Stomach (tissue), 9 donors: ENCODE measurements around the gene SVIL. TPM values are rescaled to one million over a fixed set of nuclear protein-coding genes. Genes with fewer than 3 reads are reported as not detected.
"Not testable (repeated sequence)": the region's sequence is repeated elsewhere in the genome, so short reads cannot be mapped to it uniquely, and the experiment has no call there.

ENCODE experiments used
- DNase-seq, 2 donors: peaks; one replicate each; pipeline versions ENCODE4 v3.0.0 to v3.0.0-alpha.2; 2013 to 2019
- H3K27ac ChIP-seq, 5 donors: fragments of 200-600 bp in 4 of 5; sonication (generic) in 4 of 5; one replicate each; pipeline ENCODE4 v1.5.1; 2013 to 2019; ENCODE audit warnings: mild to moderate bottlenecking in 1 of 5, moderate library complexity in 1 of 5
- H3K27me3 ChIP-seq, 3 donors: fragments of 200-600 bp; sonication (generic); one replicate each; pipeline ENCODE4 v1.5.1; 2017 to 2019; ENCODE audit warnings: mixed run types in 1 of 3
- H3K36me3 ChIP-seq, 4 donors: fragments of 200-600 bp; sonication (generic); 1 replicate in 3 of 4; 2 replicates in 1 of 4; pipeline ENCODE4 v1.5.1; 2016 to 2019
- H3K4me1 ChIP-seq, 4 donors: fragments of 200-600 bp; sonication (generic); one replicate each; pipeline ENCODE4 v1.5.1; 2016 to 2019
- H3K4me3 ChIP-seq, 4 donors: fragments of 200-600 bp; sonication (generic) in 3 of 4; one replicate each; pipeline ENCODE4 v1.5.1; 2016 to 2019; ENCODE audit warnings: mild to moderate bottlenecking in 1 of 4
- H3K9me3 ChIP-seq, 4 donors: fragments of 200-600 bp; sonication (generic); one replicate each; pipeline ENCODE4 v1.5.1; 2016 to 2019
- EP300 ChIP-seq: sonication (generic); formaldehyde crosslinking; IDR thresholded peaks from one replicate; pipeline ENCODE4 v1.6.1; 2017; ENCODE audit warnings: antibody characterized with exemption
- POLR2A ChIP-seq, 4 donors: fragments of 450-650 bp; IDR thresholded peaks; one replicate each; pipeline ENCODE4 v1.6.1; 2016; ENCODE audit warnings: antibody characterized with exemption in 4 of 4, control low read depth in 2 of 4, mild to moderate bottlenecking in 1 of 4, moderate library complexity in 1 of 4
- POLR2AphosphoS5 ChIP-seq, 3 donors: sonication (generic); formaldehyde crosslinking; IDR thresholded peaks; one replicate each; pipeline ENCODE4 v1.6.1; 2016; ENCODE audit warnings: antibody characterized with exemption in 3 of 3
- WGBS, 5 donors: extraction: QIAGEN DNeasy Blood & Tissue Kit in 3 of 5; methylation state at CpG; one replicate each; pipeline versions ENCODE4 v1.1.5 to v1.1.7; 2013 to 2018; 5-methylcytosine and 5-hydroxymethylcytosine counted together
- intact Hi-C: fragments of 100-400 bp; cut with DNase I; formaldehyde crosslinking; loops from one replicate; pipeline ENCODE4 v1.15.1; 2023; ENCODE audit warnings: low total_unique reads
- polyA plus RNA-seq, 3 donors: library from polyadenylated mRNA; stranded (reverse); fragments of 200-250 nt; gene quantifications; one replicate each; pipeline ENCODE4 v1.2.3, GENCODE V29; 2013
- total RNA-seq, 5 donors: library from RNA; depleted of rRNA; stranded (reverse); fragments of >200 nt; gene quantifications; one replicate each; pipeline versions ENCODE4 v1.1.0 to v1.2.3, GENCODE V29; 2014 to 2016
- TF ChIP-seq, protein P1 (sequence below), 7 experiments: fragments of 450-650 bp in 4 of 7; fragments of 200-600 bp in 3 of 7; sonication (generic) in 3 of 7; IDR thresholded peaks; one replicate each; pipeline ENCODE4 v1.5.1; 2016 to 2019; ENCODE audit warnings: antibody characterized with exemption in 7 of 7, control low read depth in 2 of 7, mild to moderate bottlenecking in 1 of 7
- donor health status: healthy with polysubstance abuse.
- donor health status: Bipolar disorder and iron deficiency.
- donor health status: healthy.

SVIL gene
- total and polyA plus RNA-seq, 8 donors = 6.8 to 400 (median 112) TPM

DNA sequence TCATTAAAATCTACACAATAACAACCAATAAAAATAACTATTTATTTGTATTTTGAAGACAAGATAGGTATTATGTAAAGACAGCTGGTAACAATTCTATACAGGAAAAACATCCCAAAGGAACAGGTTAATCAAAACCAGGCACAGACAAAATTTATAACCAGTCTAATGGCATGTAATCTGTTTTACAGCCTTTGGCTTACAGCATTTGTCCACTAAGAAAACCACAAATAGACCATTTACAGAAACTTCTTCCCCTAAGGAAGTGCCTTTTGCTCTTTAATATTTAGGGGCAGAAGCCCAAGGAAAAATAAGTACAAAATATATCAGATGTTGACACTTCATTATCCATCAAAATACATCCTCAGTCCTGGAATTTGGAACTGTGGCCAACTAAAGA is 65.0 kb downstream of the SVIL start:
- H3K4me1 ChIP-seq = peaks cover 0 to 20% (median 8%) of the 10 kb centered on the region in 4 donors
- peaks cover 0 to 18% (median 6%) of the 10 kb centered on the region in 4 donors for H3K36me3 ChIP-seq
- no peak overlapping the region for H3K4me3 ChIP-seq
- no peak overlapping the region for H3K27ac ChIP-seq
- no peak for DNase-seq
- H3K27me3 ChIP-seq = no peaks in the 10 kb centered on the region
- TF ChIP-seq, protein P1, sequence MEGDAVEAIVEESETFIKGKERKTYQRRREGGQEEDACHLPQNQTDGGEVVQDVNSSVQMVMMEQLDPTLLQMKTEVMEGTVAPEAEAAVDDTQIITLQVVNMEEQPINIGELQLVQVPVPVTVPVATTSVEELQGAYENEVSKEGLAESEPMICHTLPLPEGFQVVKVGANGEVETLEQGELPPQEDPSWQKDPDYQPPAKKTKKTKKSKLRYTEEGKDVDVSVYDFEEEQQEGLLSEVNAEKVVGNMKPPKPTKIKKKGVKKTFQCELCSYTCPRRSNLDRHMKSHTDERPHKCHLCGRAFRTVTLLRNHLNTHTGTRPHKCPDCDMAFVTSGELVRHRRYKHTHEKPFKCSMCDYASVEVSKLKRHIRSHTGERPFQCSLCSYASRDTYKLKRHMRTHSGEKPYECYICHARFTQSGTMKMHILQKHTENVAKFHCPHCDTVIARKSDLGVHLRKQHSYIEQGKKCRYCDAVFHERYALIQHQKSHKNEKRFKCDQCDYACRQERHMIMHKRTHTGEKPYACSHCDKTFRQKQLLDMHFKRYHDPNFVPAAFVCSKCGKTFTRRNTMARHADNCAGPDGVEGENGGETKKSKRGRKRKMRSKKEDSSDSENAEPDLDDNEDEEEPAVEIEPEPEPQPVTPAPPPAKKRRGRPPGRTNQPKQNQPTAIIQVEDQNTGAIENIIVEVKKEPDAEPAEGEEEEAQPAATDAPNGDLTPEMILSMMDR (IDR thresholded peaks at IDR 0.05) = no peak
- no peak for TF ChIP-seq POLR2AphosphoS5 (IDR thresholded peaks at IDR 0.05)
- no peak for TF ChIP-seq EP300
- no peak for TF ChIP-seq POLR2A (IDR thresholded peaks at IDR 0.05)
- intact Hi-C loops = no loop called here
- H3K9me3 ChIP-seq = no peaks in the 10 kb centered on the region

DNA sequence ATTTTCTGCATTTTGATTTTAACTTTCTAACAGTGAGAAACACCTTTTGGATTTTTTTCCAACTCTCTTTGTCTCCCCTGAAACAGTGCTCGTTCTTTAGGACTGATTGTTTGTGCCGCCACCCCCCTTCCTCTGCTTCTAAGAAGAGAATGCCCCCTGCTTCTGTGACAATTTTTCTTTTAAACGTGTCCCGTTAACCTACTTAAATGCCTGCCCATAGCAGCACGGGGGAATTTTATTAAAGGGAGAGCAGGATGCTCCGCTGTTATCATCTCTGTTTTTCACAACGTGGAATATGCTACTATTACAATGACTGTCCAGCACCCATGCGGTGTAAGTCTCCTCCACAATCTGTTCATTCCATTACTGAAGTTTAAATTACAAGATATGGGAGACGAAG is 67.8 kb downstream of the SVIL start:
- no peaks in the 10 kb centered on the region for H3K9me3 ChIP-seq
- H3K4me1 ChIP-seq = peaks cover 0 to 20% (median 8%) of the 10 kb centered on the region in 4 donors
- no peaks in the 10 kb centered on the region for H3K27me3 ChIP-seq
- H3K4me3 ChIP-seq = no peak overlapping the region
- TF ChIP-seq EP300 (no peak), POLR2A (IDR thresholded peaks at IDR 0.05) (no peak), POLR2AphosphoS5 (IDR thresholded peaks at IDR 0.05) (no peak)
- TF ChIP-seq, protein P1 (IDR thresholded peaks at IDR 0.05) = no peak
- 83 to 93% (median 88%) methylated on average over 9 of the region's 9 CpGs for WGBS, 5 donors
- H3K36me3 ChIP-seq = peaks cover 0 to 30% (median 18%) of the 10 kb centered on the region in 4 donors
- H3K27ac ChIP-seq = no peak overlapping the region
- no peak for DNase-seq
- intact Hi-C loops = no loop called here

- intact Hi-C loops, H3K4me3 ChIP-seq, H3K27ac ChIP-seq, H3K27me3 ChIP-seq, H3K9me3 ChIP-seq, DNase-seq: not testable (repeated sequence)
- Histone ChIP-seq H3K4me1 (peaks cover 0 to 18% (median 8%) of the 10 kb centered on the region in 4 donors), H3K36me3 (peaks cover 0 to 38% (median 25%) of the 10 kb centered on the region in 4 donors)
- WGBS, 5 donors = 74 to 87% (median 84%) methylated on average over 7 of the region's 7 CpGs
Measured at GRCh38 chr10:29566209-29566608, 68.6 kb downstream of the SVIL start.

DNA sequence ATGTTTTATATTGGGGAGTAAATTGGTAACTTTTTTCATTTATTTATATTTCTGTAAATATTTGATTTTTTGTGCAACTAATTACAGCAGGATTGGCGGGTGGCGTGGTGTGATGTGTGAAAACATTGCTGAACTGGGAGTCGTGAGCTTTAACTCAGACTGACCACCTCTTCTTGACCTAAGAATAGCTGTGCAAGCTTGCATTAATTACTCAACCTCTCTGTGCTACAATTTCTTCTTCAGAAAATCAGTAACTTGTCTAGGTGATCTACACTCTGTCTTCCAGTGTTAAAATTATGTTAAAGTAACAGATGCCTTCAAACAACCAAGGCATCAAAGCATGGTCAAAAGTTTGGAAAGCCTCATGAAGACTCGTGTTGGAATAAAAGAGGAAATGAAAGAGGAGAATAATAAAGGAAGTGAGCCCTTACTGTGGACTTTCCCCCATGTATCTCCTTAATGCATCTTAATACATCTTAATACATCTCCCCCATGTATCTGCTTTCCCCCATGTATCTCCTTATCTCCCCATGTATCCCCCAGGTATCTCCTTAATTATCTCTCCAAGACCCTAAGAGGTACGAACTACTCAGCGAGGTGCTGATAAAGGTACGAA is 71.2 kb downstream of the SVIL start:
- peaks cover 0 to 38% (median 25%) of the 10 kb centered on the region in 4 donors for H3K36me3 ChIP-seq
- no peak overlapping the region for H3K27ac ChIP-seq
- no peak overlapping the region for H3K4me3 ChIP-seq
- H3K9me3 ChIP-seq = no peaks in the 10 kb centered on the region
- DNase-seq = no peak
- TF ChIP-seq, protein P1 (IDR thresholded peaks at IDR 0.05) = no peak
- TF ChIP-seq EP300 (no peak), POLR2A (IDR thresholded peaks at IDR 0.05) (no peak), POLR2AphosphoS5 (IDR thresholded peaks at IDR 0.05) (no peak)
- H3K27me3 ChIP-seq = no peaks in the 10 kb centered on the region
- intact Hi-C loops = no loop called here
- peaks cover 0 to 12% (median 5%) of the 10 kb centered on the region in 4 donors for H3K4me1 ChIP-seq
- WGBS, 5 donors = 79 to 89% (median 88%) methylated on average over 7 of the region's 7 CpGs

- WGBS, 5 donors = 81 to 98% (median 93%) methylated on average over 4 to 7 of the region's 7 CpGs
- Histone ChIP-seq H3K36me3 (peaks cover 0 to 38% (median 23%) of the 10 kb centered on the region in 4 donors), H3K4me1 (peaks cover 0 to 12% (median 5%) of the 10 kb centered on the region in 4 donors)
- H3K27ac ChIP-seq, H3K27me3 ChIP-seq, H3K4me3 ChIP-seq, DNase-seq, H3K9me3 ChIP-seq, intact Hi-C loops: not testable (repeated sequence)
Measured at GRCh38 chr10:29563006-29563405, 71.8 kb downstream of the SVIL start.
